T47D (cell line): Measurements from ENCODE around the gene NCOA1.

Experiments
- DNase-seq, 2 experiments: peaks; one replicate each; pipeline versions ENCODE4 v3.0.0 to v3.0.0-alpha.2; 2011 to 2012; ENCODE audit warnings: low read depth in 1 of 2, low spot score in 1 of 2
- JUND ChIP-seq: IDR thresholded peaks from 2 replicates; pipeline ENCODE4 v1.6.1; 2012; ENCODE audit warnings: low read depth
- in situ Hi-C: cut with HindIII; loops from 2 replicates; pipeline ENCODE4 v1.10.0; 2016; ENCODE audit warnings: low sequenced_read_pairs, low pct_unique_long_range_greater_than_20kb

The NCOA1 gene

DNA sequence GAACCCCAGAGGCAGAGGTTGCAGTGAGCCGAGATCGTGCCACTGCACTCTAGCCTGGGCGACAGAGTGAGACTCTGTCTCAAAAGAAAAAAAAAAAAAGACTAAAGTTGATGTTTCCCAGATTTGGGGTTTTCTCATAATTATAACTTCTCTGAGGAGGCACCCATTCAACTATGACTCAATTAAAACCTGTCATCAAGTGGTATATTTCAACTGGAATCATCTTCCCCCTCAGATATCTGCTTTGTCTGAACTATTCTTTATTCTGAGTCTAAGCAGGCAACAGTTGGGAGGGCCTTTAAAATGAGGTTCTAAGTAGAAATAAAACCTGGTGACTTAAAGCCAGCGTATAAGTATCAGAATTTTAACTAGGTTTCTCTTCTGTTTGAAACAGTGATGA lies 213.6 kb downstream of the NCOA1 start:
- DNase-seq = no peak
- in situ Hi-C loops = no loop called here

DNA sequence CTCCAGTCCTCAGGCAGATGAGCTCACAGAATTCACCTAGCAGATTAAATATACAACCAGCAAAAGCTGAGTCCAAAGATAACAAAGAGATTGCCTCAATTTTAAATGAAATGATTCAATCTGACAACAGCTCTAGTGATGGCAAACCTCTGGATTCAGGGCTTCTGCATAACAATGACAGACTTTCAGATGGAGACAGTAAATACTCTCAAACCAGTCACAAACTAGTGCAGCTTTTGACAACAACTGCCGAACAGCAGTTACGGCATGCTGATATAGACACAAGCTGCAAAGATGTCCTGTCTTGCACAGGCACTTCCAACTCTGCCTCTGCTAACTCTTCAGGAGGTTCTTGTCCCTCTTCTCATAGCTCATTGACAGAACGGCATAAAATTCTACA lies 216.1 kb downstream of the NCOA1 start:
- TF ChIP-seq JUND = no peak
- in situ Hi-C loops = no loop called here
- DNase-seq = no peak

More for the DNA sequence above, 213.6 kb downstream of the NCOA1 start:
- TF ChIP-seq JUND = no peak

GRCh38 chr2:24708537-24709152 lies 217.6 kb downstream of the NCOA1 start:
- TF ChIP-seq JUND = no peak
- in situ Hi-C loops = no loop called here
- no peak for DNase-seq

DNA sequence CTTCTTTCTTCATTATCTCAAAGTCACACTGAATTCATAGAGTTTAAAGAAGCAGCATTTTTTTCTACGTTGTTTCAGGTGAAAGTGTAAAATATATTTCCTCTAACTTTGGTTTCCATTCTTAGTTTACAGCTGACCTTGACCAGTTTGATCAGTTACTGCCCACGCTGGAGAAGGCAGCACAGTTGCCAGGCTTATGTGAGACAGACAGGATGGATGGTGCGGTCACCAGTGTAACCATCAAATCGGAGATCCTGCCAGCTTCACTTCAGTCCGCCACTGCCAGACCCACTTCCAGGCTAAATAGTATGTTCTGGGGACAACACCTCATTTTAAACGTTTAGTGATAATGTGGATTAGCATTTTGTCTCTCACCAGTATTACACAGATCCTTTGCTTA lies 219.8 kb downstream of the NCOA1 start:
- no peak for DNase-seq
- no peak for TF ChIP-seq JUND
- in situ Hi-C loops = no loop called here

GRCh38 chr2:24711865-24712264 lies 220.8 kb downstream of the NCOA1 start:
- in situ Hi-C loops = no loop called here
- DNase-seq = no peak
- no peak for TF ChIP-seq JUND

- no peak for DNase-seq
- in situ Hi-C loops = no loop called here
- no peak for TF ChIP-seq JUND
Observed at GRCh38 chr2:24712296-24712695, 221.2 kb downstream of the NCOA1 start.

GRCh38 chr2:24717263-24717951 lies 226.4 kb downstream of the NCOA1 start:
- TF ChIP-seq JUND = no peak
- in situ Hi-C loops = no loop called here
- no peak for DNase-seq

GRCh38 chr2:24720310-24720709 lies 229.3 kb downstream of the NCOA1 start:
- no peak for DNase-seq
- in situ Hi-C loops = no loop called here
- no peak for TF ChIP-seq JUND

- in situ Hi-C loops = no loop called here
- TF ChIP-seq JUND = no peak
- DNase-seq = no peak
Observed at GRCh38 chr2:24721470-24721869, 230.4 kb downstream of the NCOA1 start.

DNA sequence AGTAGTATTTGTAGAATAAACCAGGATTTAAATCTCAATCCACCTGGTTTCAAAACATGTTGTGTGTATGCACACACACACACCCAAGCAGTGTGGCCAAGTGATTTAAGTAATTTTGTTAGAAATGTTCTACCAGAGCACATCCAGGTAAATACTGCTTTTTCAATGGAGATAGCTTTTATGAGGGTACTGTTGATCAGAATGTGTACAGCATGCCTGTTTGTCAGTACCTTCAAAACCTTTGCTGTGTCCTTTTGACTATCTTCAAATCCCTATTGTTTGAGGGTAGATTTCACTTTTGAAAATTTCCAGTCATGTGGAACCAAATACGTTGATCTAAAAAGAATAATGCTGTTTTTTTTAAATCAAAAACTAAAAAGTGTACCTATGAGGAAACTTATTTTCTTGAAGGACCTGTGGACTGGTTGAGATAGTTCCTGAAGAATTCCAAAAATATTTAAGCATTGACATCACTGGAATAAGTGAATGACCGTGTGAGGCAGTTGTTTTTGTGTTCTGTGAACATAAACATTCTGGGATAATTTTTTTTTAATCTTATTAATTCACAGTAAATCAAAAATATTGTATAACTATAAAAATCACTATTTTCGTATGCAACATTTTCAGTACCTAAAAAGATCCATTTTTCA lies 231.2 kb downstream of the NCOA1 start:
- no peak for TF ChIP-seq JUND
- no peak for DNase-seq
- in situ Hi-C loops = no loop called here

- DNase-seq = no peak
- in situ Hi-C loops = no loop called here
- TF ChIP-seq JUND = no peak
Observed at GRCh38 chr2:24723191-24723590, 232.1 kb downstream of the NCOA1 start.

DNA sequence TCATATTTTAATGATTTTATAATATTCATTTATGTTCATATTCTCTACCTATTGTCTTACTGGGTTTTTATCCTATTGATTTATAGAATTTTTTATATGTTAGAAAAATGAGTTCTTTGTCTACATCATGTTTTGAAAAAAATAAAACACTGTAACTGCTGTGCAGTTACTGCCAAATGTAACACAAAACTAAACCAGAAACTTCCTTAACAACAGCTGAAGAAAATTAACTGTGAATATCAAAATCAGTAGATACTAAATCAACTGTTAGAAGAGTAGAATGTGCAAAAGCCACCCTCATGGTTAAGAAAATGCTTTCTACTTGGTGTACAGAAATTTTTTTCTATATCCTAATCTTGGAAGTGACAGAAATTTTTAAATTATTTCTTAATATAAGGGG lies 232.6 kb downstream of the NCOA1 start:
- TF ChIP-seq JUND = no peak
- in situ Hi-C loops = no loop called here

GRCh38 chr2:24724111-24724775 lies 233.2 kb downstream of the NCOA1 start:
- in situ Hi-C loops = no loop called here
- no peak for TF ChIP-seq JUND
- DNase-seq = no peak

More for the DNA sequence above, 232.6 kb downstream of the NCOA1 start:
- DNase-seq = no peak
